GM12872 (cell line): ENCODE measurements around the gene STK33.

Experiments
- TF ChIP-seq, protein P1 (sequence below): IDR thresholded peaks from 3 replicates; pipeline ENCODE4 v1.5.1; 2011; ENCODE audit warnings: low read depth, mild to moderate bottlenecking, low read length, moderate library complexity; ENCODE audit not compliant: insufficient read depth

The STK33 gene

DNA sequence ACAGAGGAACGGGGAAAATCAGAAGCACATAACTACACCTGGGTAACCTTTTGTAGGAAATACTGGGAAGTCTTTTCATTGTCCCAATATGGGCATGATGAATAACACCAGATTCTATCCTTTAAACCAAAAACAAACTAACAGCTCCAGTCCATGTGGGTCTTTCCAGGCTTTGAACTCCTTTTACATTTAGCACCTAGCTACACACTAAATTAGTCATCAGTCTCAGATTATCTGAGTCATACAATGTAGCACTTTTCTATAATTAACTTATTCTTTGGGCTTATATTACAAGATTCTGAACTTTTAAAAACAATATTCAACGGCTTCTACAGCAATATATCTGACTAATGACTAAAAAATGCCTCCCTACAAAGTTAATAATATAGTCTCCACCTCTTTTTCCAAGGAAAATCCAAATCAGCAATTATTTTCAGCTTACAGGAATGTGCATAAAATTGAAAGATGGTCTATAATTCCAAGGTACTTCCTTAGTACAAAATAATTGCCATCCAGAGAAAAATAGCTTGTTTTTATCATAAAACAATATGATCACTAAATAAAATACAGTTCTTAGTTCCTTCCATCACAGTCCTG is 26.3 kb downstream of the STK33 start:
- TF ChIP-seq, protein P1, sequence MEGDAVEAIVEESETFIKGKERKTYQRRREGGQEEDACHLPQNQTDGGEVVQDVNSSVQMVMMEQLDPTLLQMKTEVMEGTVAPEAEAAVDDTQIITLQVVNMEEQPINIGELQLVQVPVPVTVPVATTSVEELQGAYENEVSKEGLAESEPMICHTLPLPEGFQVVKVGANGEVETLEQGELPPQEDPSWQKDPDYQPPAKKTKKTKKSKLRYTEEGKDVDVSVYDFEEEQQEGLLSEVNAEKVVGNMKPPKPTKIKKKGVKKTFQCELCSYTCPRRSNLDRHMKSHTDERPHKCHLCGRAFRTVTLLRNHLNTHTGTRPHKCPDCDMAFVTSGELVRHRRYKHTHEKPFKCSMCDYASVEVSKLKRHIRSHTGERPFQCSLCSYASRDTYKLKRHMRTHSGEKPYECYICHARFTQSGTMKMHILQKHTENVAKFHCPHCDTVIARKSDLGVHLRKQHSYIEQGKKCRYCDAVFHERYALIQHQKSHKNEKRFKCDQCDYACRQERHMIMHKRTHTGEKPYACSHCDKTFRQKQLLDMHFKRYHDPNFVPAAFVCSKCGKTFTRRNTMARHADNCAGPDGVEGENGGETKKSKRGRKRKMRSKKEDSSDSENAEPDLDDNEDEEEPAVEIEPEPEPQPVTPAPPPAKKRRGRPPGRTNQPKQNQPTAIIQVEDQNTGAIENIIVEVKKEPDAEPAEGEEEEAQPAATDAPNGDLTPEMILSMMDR, result no peak

DNA sequence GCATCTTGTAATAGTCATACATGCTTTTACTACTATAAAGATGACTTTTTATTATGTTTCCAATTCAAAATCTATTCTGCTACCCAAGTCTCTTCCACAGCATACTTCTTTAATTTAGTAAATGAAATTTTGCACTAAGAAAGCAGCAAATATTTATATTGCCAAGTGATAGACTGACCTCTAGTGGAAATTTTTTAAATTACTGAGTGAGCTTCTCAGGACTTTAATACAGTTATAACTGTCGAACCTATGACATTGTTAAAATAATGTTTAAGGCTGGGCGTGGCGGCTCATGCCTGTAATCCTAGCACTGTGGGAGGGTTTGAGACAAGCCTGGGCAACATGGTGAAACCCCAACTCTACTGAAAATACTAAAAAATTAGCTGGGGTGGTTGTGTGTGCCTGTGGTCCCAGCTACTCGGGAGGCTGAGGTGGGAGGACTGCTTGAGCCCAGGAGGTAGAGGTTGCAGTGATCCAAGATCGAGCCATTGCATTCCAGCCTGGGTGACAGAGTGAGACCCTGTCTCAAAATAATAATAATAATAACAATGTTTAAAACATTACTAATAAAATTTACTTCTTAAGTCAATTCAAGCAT is 27.3 kb downstream of the STK33 start:
- TF ChIP-seq, protein P1, result peak; percentile 36; the same call in 1 of the 3 replicates

DNA sequence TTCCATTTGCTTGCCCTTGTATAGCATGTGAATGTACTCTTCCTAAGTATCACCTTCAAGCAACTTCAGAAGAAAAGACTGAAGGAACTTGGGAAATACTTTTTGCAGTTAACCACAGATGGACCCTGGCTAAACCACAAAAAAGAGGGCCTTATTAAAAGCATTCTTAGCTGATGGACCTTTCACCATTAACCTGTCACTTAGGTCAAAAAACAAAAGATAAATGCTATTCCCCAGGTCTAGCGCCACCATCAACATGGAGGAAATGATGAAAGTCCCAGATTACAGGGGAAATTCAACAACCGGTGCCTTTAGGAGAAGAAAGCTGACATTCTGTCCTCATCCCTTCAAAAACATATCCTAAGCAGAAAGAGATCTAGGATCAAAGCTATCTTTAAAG is 29.5 kb downstream of the STK33 start:
- TF ChIP-seq, protein P1, result 0 out of 3 replicates have a peak, but pooled peaks have one; percentile 1

DNA sequence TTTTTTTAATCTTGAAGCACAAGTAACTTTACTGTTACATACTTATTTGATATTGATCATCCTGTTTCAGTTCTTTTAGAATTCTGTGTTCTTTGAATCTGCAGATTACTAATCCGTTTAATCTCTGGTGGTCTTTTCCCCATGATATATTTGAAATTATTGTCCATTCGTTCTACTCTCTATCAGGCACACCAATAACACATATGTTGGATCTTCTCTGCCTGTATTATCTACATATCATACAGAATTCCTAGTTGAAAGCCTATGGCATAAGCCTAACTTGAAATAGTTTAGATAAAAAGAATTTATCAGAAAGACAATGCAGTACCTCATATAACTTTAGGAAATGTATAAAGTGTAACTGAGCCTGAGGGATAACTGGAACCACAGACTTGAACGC is 32.6 kb downstream of the STK33 start:
- TF ChIP-seq, protein P1, result no peak

DNA sequence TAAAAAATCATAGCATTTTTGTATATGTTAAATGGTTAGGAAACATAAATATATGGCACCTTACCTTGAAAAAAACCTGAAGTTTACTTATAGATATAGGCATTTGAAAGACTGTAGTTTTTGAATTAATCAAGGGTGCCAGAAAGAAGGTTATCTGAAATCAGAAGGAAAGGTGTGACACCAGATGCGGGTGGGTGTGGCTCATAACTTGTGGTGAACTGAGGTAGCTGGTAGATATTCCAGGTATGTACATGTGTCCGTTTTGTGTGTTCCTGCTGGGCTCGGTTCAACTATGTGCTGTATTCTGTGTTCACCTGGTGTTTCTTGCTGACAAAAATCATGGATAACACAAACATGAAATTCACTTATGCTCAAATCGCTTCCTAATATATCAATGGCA is 35.6 kb downstream of the STK33 start:
- TF ChIP-seq, protein P1, result no peak

DNA sequence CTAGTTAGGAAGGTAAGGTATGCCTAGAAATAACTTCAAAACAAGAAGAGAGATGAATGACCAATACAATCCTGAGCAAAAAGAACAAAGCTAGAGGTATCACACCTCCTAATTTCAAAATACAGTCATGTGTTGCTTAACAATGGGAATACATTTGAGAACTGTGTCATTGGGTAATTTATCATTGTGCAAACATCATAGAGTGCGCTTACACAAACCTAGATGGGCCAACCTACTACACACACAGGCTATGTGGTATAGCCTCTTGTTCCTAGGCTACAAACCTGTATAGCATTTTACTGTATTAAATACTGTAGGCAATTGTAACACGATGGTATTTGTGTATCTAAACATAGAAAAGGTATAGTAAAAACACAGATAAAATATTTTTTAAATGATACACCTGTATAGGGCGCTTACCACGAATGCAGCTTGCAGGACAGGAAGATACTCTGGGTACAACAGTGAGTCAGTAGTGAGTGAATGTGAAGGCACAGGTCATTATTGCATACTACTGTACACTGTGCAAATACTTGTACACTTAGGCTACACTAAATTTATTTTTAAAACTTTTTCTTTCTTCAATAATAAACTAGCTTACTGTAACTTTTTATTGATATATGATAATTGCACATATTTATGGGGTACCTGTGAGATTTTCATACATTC is 48.2 kb downstream of the STK33 start:
- TF ChIP-seq, protein P1, result no peak

DNA sequence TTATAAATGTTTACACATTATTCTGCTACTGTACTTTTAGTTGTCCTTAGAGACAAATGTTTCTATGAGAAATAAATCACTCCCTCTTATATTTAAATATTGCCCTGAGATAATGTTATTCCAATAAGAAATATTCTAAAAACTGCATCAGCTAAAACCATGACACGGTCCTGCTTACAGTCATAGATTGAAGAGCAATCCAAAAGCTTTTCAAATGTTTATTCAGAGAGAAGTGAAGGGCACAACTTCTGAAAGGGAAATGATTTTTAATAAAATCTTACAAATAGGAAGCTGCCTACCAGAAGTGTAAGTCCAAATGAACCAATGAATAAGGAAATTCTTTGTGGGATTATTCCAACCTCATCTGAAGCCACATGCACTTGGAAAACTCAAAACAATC is 49.2 kb downstream of the STK33 start:
- TF ChIP-seq, protein P1, result no peak
